ENCODE data around the gene AKR7A2. TPM values are rescaled to one million over a fixed set of nuclear protein-coding genes. Genes with fewer than 3 reads are reported as not detected.

Gene AKR7A2
- total and polyA plus RNA-seq, 3 donors from 2014 or later: 73.0 to 141 (median 83.3) TPM

GRCh38 chr1:19328486-19328885 is 16.5 kb upstream of the AKR7A2 start:
- Histone ChIP-seq H3K4me1 (no peaks in the 10 kb centered on the region), H3K36me3 (ENCODE audit: low read depth, missing control alignments) (no peaks in the 10 kb centered on the region), H3K27me3 (no peaks in the 10 kb centered on the region), H3K4me3 (no peak overlapping the region), H3K9me3 (no peaks in the 10 kb centered on the region), H3K27ac (no peak overlapping the region)
- 92% methylated on average over 18 of the region's 18 CpGs; no CpG with 5 or more reads in 1 of the 2 donors for WGBS, 2 donors
- DNase-seq: no peak
- intact Hi-C loops (cut with DNase I; ENCODE audit: low total_unique reads): no loop called here
- TF ChIP-seq POLR2A (IDR thresholded peaks at IDR 0.05): no peak
- TF ChIP-seq, protein P1, sequence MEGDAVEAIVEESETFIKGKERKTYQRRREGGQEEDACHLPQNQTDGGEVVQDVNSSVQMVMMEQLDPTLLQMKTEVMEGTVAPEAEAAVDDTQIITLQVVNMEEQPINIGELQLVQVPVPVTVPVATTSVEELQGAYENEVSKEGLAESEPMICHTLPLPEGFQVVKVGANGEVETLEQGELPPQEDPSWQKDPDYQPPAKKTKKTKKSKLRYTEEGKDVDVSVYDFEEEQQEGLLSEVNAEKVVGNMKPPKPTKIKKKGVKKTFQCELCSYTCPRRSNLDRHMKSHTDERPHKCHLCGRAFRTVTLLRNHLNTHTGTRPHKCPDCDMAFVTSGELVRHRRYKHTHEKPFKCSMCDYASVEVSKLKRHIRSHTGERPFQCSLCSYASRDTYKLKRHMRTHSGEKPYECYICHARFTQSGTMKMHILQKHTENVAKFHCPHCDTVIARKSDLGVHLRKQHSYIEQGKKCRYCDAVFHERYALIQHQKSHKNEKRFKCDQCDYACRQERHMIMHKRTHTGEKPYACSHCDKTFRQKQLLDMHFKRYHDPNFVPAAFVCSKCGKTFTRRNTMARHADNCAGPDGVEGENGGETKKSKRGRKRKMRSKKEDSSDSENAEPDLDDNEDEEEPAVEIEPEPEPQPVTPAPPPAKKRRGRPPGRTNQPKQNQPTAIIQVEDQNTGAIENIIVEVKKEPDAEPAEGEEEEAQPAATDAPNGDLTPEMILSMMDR (IDR thresholded peaks at IDR 0.05): no peak

DNA sequence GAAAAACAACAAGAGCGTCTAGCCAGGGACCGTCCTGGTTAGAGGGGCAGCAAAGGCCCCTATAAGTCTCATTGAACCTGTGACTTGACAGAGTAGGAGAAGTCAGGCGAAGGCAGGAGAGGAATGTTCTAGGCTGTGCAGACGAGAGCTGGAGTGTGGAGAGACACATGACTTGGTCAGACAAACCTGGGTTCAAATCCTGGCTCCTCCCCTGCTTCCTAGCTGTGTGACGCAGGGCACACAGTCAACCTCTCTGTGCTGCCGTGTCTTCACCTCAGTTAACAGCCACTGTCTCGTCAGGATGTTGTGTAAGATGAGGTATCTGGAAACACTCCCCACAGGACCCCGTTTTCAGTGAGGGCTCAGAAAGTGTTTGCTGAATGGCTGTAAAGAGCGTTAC is 15.8 kb upstream of the AKR7A2 start:
- Histone ChIP-seq H3K9me3 (no peaks in the 10 kb centered on the region), H3K27ac (no peak overlapping the region), H3K36me3 (ENCODE audit: low read depth, missing control alignments) (no peaks in the 10 kb centered on the region), H3K4me1 (no peaks in the 10 kb centered on the region), H3K27me3 (no peaks in the 10 kb centered on the region), H3K4me3 (no peak overlapping the region)
- intact Hi-C loops (cut with DNase I; ENCODE audit: low total_unique reads): no loop called here
- no peak for DNase-seq
- WGBS, 2 donors: 89 to 94% methylated on average over 9 of the region's 9 CpGs
- TF ChIP-seq, protein P1 (IDR thresholded peaks at IDR 0.05): no peak

GRCh38 chr1:19327301-19327700 is 15.4 kb upstream of the AKR7A2 start:
- Histone ChIP-seq H3K4me3 (no peak overlapping the region), H3K36me3 (ENCODE audit: low read depth, missing control alignments) (no peaks in the 10 kb centered on the region), H3K27me3 (no peaks in the 10 kb centered on the region), H3K27ac (no peak overlapping the region), H3K4me1 (no peaks in the 10 kb centered on the region), H3K9me3 (no peaks in the 10 kb centered on the region)
- TF ChIP-seq, protein P1 (IDR thresholded peaks at IDR 0.05): no peak
- no peak for TF ChIP-seq POLR2A (IDR thresholded peaks at IDR 0.05)
- whole genome bisulfite sequencing, 2 donors: 86% methylated on average over 16 of the region's 16 CpGs
- DNase-seq: no peak
- intact Hi-C loops (cut with DNase I; ENCODE audit: low total_unique reads): no loop called here

GRCh38 chr1:19326748-19327065 is 14.8 kb upstream of the AKR7A2 start:
- no peaks in the 10 kb centered on the region for H3K9me3 ChIP-seq
- H3K4me3 ChIP-seq: no peak overlapping the region
- no peak for DNase-seq
- no peaks in the 10 kb centered on the region for H3K27me3 ChIP-seq
- intact Hi-C loops (cut with DNase I; ENCODE audit: low total_unique reads): no loop called here
- TF ChIP-seq POLR2A (IDR thresholded peaks at IDR 0.05): no peak
- TF ChIP-seq, protein P1 (IDR thresholded peaks at IDR 0.05): no peak
- no peak overlapping the region for H3K27ac ChIP-seq
- H3K36me3 ChIP-seq (ENCODE audit: low read depth, missing control alignments): no peaks in the 10 kb centered on the region
- no peaks in the 10 kb centered on the region for H3K4me1 ChIP-seq
- 79 to 96% methylated on average over 4 to 6 of the region's 6 CpGs for WGBS, 2 donors

DNA sequence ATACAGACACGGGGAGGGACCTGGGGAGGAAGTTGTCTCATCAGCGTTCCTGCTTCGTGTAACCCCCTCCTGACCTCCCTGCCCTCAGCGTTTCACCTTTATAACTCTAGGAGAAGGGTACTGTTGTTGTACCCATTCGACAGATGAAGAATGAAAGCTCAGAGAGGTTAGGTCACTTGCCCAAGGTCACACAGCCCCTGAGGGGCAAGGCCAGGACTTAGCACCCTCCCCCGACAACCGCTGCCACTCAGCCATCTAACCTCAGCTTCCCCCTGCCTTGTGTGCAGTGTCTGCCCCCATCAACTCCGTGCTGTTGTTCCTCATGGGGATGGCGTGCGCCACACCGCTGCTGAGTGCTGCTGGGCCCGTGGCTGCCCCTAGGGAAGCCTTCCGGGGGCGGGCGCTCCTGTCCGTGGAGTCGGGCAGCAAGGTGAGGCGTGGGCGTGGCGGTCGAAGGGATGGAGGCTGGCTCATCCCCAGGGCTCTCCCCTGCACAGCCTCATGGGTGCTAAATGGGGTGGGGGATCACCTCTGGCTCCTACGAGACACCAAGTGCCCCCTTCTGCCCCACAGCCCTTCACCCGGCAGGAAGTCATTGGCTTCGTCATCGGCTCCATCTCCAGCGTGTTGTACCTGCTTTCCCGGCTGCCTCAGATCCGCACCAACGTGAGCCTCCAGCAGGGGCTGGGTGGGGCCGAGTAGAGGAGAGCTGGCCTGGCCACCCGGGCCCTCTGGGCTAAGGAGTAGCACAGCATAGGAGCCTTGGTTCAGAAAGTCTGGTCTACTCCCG is 14.2 kb upstream of the AKR7A2 start:
- 84% methylated on average over 19 to 31 of the region's 32 CpGs for WGBS, 2 donors
- no peak for TF ChIP-seq POLR2A (IDR thresholded peaks at IDR 0.05)
- TF ChIP-seq, protein P1 (IDR thresholded peaks at IDR 0.05): no peak
- H3K27ac ChIP-seq: no peak overlapping the region
- H3K4me3 ChIP-seq: no peak overlapping the region
- intact Hi-C loops (cut with DNase I; ENCODE audit: low total_unique reads): no loop called here
- no peak for DNase-seq
- no peaks in the 10 kb centered on the region for H3K36me3 ChIP-seq (ENCODE audit: low read depth, missing control alignments)
- H3K9me3 ChIP-seq: no peaks in the 10 kb centered on the region
- H3K27me3 ChIP-seq: no peaks in the 10 kb centered on the region
- H3K4me1 ChIP-seq: peaks cover 3% of the 10 kb centered on the region

Data from testis (tissue), 3 donors.